Measurements from ENCODE around the gene RALGPS1.

DNA sequence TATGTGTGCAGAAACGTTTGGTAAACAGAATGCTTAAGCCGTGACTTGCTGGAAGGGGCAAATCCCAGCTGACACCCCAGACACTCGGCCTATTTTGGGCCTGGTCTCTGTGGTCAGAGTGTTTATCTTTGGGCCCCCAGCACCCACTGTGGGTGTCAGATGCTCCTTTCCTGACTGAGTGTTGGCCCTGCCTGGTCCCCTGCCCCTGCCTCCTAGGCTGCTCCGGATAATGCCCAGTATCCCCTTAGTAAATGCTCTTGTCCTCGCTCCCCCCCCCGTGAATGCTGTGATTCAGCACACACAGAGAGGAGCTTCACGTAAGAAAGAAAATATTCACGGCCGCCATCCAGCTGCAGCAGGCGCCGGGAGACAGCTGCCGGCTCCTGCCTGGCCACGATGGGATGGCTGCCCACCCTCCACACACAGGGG is 219.2 kb downstream of the RALGPS1 start:
- TF ChIP-seq, protein P1, sequence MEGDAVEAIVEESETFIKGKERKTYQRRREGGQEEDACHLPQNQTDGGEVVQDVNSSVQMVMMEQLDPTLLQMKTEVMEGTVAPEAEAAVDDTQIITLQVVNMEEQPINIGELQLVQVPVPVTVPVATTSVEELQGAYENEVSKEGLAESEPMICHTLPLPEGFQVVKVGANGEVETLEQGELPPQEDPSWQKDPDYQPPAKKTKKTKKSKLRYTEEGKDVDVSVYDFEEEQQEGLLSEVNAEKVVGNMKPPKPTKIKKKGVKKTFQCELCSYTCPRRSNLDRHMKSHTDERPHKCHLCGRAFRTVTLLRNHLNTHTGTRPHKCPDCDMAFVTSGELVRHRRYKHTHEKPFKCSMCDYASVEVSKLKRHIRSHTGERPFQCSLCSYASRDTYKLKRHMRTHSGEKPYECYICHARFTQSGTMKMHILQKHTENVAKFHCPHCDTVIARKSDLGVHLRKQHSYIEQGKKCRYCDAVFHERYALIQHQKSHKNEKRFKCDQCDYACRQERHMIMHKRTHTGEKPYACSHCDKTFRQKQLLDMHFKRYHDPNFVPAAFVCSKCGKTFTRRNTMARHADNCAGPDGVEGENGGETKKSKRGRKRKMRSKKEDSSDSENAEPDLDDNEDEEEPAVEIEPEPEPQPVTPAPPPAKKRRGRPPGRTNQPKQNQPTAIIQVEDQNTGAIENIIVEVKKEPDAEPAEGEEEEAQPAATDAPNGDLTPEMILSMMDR (IDR thresholded peaks at IDR 0.05), result no peak
- TF ChIP-seq POLR2A (IDR thresholded peaks at IDR 0.05), result no peak
